ENCODE measurements around the gene DLG2. TPM values are rescaled to one million over a fixed set of nuclear protein-coding genes. Genes with fewer than 3 reads are reported as not detected.

The DLG2 gene
- total and polyA plus RNA-seq, 2 of the 4 experiments (the other 2 are of a cell fraction): 0.31 to 0.36 TPM

GRCh38 chr11:84071851-84072250 lies 1555.3 kb downstream of the DLG2 start:
- no peak overlapping the region for H3K4me2 ChIP-seq (ENCODE audit: low read depth, low read length)
- H2AK9ac ChIP-seq (replicated peaks; ENCODE audit: low read depth, low read length, poor library complexity): no peak overlapping the region
- no peaks in the 10 kb centered on the region for H3K79me1 ChIP-seq (ENCODE audit: low read depth in 1 of 2, low read length in 2 of 2)
- no peaks in the 10 kb centered on the region for H3K36me3 ChIP-seq (ENCODE audit: control insufficient read depth, insufficient read depth, low read length)
- H3K14ac ChIP-seq (replicated peaks; ENCODE audit: low read depth, low read length): no peak overlapping the region
- no peaks in the 10 kb centered on the region for H4K20me1 ChIP-seq (ENCODE audit: insufficient read depth, low read length)
- DNase-seq (no peak), ATAC-seq (ENCODE audit: low read depth) (no peak)
- no peak overlapping the region for H3K23ac ChIP-seq (ENCODE audit: low read depth, low read length)
- ChIA-PET CTCF (interaction anchor here (0.7 kb wide), 1 partner anchor 1724 kb away, joined by 3 read pairs; no protein-coding TSS in a partner anchor), POLR2A (ENCODE audit: unreplicated experiment) (no interaction called here)
- no peak overlapping the region for H3K4ac ChIP-seq (ENCODE audit: low read depth, low read length)
- no peak overlapping the region for H2BK120ac ChIP-seq (ENCODE audit: low read depth, low read length)
- H3K4me1 ChIP-seq (ENCODE audit: control insufficient read depth, insufficient read depth, low read length): no peaks in the 10 kb centered on the region
- no peak overlapping the region for H2AFZ ChIP-seq (replicated peaks; ENCODE audit: low read length, poor library complexity)
- in situ Hi-C loops (cut with MboI; ENCODE audit: low sequenced_read_pairs) (no loop called here), intact Hi-C loops (cut with micrococcal nuclease) (no loop called here), dilution Hi-C loops (cut with HindIII; ENCODE audit: low sequenced_read_pairs, unreplicated experiment) (no loop called here)
- H3K9ac ChIP-seq (ENCODE audit: low read depth, low read length): no peak overlapping the region
- H3K9me1 ChIP-seq (ENCODE audit: insufficient read depth, low read length): no peaks in the 10 kb centered on the region
- BruUV-seq (replicated peaks): no TSS peak
- H3K27me3 ChIP-seq (ENCODE audit: control insufficient read depth, insufficient read depth, low read length): no peaks in the 10 kb centered on the region
- H3K27ac ChIP-seq (ENCODE audit: insufficient read depth, low read length): no peak overlapping the region
- no peak overlapping the region for H2AK5ac ChIP-seq (ENCODE audit: low read depth, low read length)
- no CpG with 5 or more reads among the region's 2 CpGs for WGBS, 2 experiments (ENCODE audit: extremely low coverage in 2 of 2, insufficient read length in 1 of 2)
- no peak overlapping the region for H3K4me3 ChIP-seq (ENCODE audit: insufficient read depth, low read depth, low read length)
- H2BK15ac ChIP-seq (ENCODE audit: low read depth, low read length): no peak overlapping the region
- no peak for TF ChIP-seq FOS (IDR thresholded peaks at IDR 0.05; ENCODE audit: low read depth, low read length)
- no peak for TF ChIP-seq BHLHE40 (IDR thresholded peaks at IDR 0.05; ENCODE audit: low read depth, low read length)
- TF ChIP-seq NFE2L2 (IDR thresholded peaks at IDR 0.05; ENCODE audit: low read depth, low read length): no peak
- no peak for TF ChIP-seq CEBPB (IDR thresholded peaks at IDR 0.05; ENCODE audit: low read depth, low read length)
- no peak for TF ChIP-seq MAFK (IDR thresholded peaks at IDR 0.05; ENCODE audit: low read depth, low read length)
- TF ChIP-seq RCOR1 (IDR thresholded peaks at IDR 0.05; ENCODE audit: insufficient replicate concordance, low read length): no peak
- TF ChIP-seq CHD1 (IDR thresholded peaks at IDR 0.05; ENCODE audit: low read depth, low read length): no peak
- TF ChIP-seq SMC3 (IDR thresholded peaks at IDR 0.05; ENCODE audit: low read depth, low read length): no peak
- no peak for TF ChIP-seq MXI1 (IDR thresholded peaks at IDR 0.05; ENCODE audit: borderline replicate concordance, low read depth, low read length)
- TF ChIP-seq RAD21 (IDR thresholded peaks at IDR 0.05; ENCODE audit: low read length): no peak
- TF ChIP-seq, protein P1, sequence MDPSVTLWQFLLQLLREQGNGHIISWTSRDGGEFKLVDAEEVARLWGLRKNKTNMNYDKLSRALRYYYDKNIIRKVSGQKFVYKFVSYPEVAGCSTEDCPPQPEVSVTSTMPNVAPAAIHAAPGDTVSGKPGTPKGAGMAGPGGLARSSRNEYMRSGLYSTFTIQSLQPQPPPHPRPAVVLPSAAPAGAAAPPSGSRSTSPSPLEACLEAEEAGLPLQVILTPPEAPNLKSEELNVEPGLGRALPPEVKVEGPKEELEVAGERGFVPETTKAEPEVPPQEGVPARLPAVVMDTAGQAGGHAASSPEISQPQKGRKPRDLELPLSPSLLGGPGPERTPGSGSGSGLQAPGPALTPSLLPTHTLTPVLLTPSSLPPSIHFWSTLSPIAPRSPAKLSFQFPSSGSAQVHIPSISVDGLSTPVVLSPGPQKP (IDR thresholded peaks at IDR 0.05; ENCODE audit: borderline replicate concordance, low read depth, low read length): no peak
- TF ChIP-seq, protein P2, sequence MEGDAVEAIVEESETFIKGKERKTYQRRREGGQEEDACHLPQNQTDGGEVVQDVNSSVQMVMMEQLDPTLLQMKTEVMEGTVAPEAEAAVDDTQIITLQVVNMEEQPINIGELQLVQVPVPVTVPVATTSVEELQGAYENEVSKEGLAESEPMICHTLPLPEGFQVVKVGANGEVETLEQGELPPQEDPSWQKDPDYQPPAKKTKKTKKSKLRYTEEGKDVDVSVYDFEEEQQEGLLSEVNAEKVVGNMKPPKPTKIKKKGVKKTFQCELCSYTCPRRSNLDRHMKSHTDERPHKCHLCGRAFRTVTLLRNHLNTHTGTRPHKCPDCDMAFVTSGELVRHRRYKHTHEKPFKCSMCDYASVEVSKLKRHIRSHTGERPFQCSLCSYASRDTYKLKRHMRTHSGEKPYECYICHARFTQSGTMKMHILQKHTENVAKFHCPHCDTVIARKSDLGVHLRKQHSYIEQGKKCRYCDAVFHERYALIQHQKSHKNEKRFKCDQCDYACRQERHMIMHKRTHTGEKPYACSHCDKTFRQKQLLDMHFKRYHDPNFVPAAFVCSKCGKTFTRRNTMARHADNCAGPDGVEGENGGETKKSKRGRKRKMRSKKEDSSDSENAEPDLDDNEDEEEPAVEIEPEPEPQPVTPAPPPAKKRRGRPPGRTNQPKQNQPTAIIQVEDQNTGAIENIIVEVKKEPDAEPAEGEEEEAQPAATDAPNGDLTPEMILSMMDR (conservative IDR thresholded peaks at IDR 0.05; ENCODE audit: low read depth, low read length): no peak
- TF ChIP-seq, protein P3, sequence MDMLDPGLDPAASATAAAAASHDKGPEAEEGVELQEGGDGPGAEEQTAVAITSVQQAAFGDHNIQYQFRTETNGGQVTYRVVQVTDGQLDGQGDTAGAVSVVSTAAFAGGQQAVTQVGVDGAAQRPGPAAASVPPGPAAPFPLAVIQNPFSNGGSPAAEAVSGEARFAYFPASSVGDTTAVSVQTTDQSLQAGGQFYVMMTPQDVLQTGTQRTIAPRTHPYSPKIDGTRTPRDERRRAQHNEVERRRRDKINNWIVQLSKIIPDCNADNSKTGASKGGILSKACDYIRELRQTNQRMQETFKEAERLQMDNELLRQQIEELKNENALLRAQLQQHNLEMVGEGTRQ (IDR thresholded peaks at IDR 0.05; ENCODE audit: low read depth, low read length): no peak
- no peak for TF ChIP-seq RFX5 (IDR thresholded peaks at IDR 0.05; ENCODE audit: low read depth, low read length)
- TF ChIP-seq POLR2A (IDR thresholded peaks at IDR 0.05; ENCODE audit: low read depth, low read length): no peak
- TF ChIP-seq MAZ (IDR thresholded peaks at IDR 0.05; ENCODE audit: borderline replicate concordance, low read depth, low read length): no peak
- no peak overlapping the region for H3K56ac ChIP-seq (ENCODE audit: extremely low read depth, insufficient read depth, low read length)
- no peak overlapping the region for H3K18ac ChIP-seq (ENCODE audit: low read depth, low read length)
- H4K5ac ChIP-seq (ENCODE audit: low read depth, low read length): no peak overlapping the region
- no peak overlapping the region for H4K91ac ChIP-seq (ENCODE audit: insufficient read depth, low read depth, low read length)
- H3K9me3 ChIP-seq (ENCODE audit: control insufficient read depth, insufficient read depth, low read length): no peaks in the 10 kb centered on the region
- H2BK5ac ChIP-seq (ENCODE audit: low read depth, low read length, poor library complexity, severe bottlenecking): no peak overlapping the region
- H2BK20ac ChIP-seq (ENCODE audit: low read depth, low read length): no peak overlapping the region
- H4K8ac ChIP-seq (ENCODE audit: low read depth in 2 of 2, low read length in 2 of 2): no peak overlapping the region

Measured in IMR-90 (cell line).